HG03108 (cell line): ENCODE data around the gene CEP162.
"Not testable (repeated sequence)": the region's sequence is repeated elsewhere in the genome, so short reads cannot be mapped to it uniquely, and the experiment has no call there.

Experiments used
- ATAC-seq: cut with Tn5 transposase; IDR thresholded peaks from one replicate; pipeline ENCODE4 v1.9.1; 2021; ENCODE audit warnings: moderate library complexity; ENCODE audit not compliant: unreplicated experiment

Gene CEP162

GRCh38 chr6:84093441-84094435 lies 133.7 kb downstream of the CEP162 start:
- no peak for ATAC-seq

- no peak for ATAC-seq
Observed at GRCh38 chr6:84089552-84089951, 137.9 kb downstream of the CEP162 start.

- no peak for ATAC-seq
Observed at GRCh38 chr6:84089081-84089480, 138.4 kb downstream of the CEP162 start.

- no peak for ATAC-seq
Observed at GRCh38 chr6:84086545-84087429, 140.7 kb downstream of the CEP162 start.

GRCh38 chr6:84086056-84086455 lies 141.4 kb downstream of the CEP162 start:
- ATAC-seq = no peak

DNA sequence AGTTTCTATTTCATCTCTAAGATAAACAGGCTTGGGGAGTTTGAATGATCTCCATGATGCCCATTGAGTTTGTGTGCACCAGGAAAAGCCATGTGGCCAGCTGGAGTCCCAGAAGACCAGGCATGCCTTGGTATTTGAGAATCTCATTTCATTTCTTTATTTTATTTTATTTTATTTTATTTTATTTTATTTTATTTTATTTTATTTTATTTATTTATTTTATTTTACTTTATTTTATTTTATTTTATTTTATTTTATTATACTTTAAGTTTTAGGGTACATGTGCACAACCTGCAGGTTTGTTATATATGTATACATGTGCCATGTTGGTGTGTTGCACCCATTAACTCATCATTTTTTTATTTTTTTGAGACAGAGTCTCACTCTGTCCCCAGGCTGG lies 142.7 kb downstream of the CEP162 start:
- ATAC-seq = not testable (repeated sequence)

DNA sequence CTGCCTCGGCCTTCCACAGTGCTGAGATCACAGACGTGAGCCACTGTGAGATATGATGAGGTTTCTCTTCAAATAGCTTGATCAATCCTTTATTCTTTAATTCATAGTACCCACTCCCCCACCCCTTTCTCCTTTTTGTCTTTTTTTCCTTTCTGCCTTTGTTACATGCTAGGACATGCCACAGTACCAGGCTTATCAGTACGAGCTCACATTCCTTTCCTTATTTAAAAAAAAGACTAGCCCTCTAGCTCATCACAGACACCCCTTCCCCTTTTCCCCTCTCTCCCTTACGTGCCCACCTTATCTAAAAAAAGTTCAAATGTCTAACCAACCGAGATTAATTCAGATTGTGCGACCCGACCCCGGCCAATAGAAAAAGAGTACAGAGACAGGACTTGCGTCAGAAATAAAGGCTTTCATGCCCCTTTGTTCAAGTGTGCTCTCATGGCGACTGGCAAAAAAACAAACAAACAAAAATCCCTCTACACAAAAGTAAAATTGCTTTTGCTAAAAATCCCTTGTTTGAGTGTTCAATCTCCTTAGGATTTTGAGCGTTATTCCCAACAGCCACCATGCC lies 144.7 kb downstream of the CEP162 start:
- no peak for ATAC-seq

DNA sequence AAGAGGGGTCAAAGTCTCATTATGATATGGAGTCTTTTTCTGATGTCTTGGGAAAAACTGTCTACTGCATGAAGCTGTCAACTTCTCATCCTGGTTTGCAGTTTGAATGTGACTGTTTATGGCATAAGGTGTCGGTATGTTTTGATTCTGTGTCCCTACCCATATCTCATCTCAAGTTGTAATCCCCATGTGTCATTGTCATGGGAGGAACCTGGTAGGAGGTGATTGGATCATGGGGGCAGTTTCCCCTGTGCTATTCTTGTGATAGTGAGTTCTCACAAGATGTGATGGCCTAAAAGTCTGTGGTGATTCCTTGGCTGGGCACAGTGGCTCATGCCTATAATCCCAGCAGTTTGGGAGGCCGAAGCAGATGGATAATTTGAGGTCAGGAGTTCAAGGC lies 146.2 kb downstream of the CEP162 start:
- ATAC-seq = no peak

DNA sequence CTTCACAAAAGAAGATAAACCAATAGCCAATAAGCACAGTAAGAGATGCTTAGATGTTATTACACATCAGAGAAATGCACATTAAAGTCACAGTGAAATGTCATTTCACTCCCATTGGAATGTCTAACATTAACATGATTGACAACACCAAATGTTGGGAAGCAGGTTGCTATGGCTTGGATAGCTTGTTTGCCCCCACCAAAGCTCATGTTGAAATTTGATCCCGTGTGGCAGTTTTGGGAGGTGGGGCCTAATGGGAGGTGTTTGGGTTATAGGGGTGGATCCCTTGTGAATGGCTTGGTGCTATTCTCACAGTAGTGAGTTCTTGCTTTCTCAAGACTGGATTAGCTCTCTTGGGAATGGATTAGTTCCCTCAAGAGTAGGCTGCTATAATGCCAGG lies 149.1 kb downstream of the CEP162 start:
- no peak for ATAC-seq

DNA sequence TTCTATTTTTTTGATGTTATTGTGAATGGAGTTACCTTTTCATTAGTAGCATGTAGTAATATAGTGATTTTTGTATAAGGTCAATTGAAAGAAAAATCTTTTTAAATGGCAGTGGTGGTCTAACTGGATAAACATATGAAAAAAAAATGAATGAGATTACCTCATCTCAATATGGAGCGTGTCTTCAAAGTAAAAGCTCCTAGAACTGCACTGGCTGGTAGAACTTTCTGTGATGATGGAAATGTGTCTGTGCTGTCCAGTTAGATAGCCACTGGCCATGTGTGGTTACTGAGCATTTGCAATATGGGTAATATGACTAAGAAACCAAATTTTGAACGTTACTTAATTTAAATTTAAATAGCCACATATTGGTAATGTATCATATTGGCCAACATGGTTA lies 149.8 kb downstream of the CEP162 start:
- no peak for ATAC-seq

- no peak for ATAC-seq
Observed at GRCh38 chr6:84074988-84075781, 152.3 kb downstream of the CEP162 start.
